Fibroblast of lung (primary cell): ENCODE results near the gene NUDCD3.

Experiments
- EZH2 ChIP-seq: IDR thresholded peaks from 2 replicates; pipeline ENCODE4 v1.5.1; 2012; ENCODE audit warnings: low read length, control low read depth, mild to moderate bottlenecking; ENCODE audit errors: missing control alignments
- TF ChIP-seq, protein P1 (sequence below), 2 donors: IDR thresholded peaks in 1 of 2; conservative IDR thresholded peaks in 1 of 2; 1 replicate in 1 of 2; 2 replicates in 1 of 2; pipeline ENCODE4 v1.5.1; 2011 to 2012; ENCODE audit warnings: low read length in 2 of 2, control low read depth in 1 of 2, inconsistent platforms in 1 of 2, low read depth in 1 of 2, mild to moderate bottlenecking in 1 of 2

DNA sequence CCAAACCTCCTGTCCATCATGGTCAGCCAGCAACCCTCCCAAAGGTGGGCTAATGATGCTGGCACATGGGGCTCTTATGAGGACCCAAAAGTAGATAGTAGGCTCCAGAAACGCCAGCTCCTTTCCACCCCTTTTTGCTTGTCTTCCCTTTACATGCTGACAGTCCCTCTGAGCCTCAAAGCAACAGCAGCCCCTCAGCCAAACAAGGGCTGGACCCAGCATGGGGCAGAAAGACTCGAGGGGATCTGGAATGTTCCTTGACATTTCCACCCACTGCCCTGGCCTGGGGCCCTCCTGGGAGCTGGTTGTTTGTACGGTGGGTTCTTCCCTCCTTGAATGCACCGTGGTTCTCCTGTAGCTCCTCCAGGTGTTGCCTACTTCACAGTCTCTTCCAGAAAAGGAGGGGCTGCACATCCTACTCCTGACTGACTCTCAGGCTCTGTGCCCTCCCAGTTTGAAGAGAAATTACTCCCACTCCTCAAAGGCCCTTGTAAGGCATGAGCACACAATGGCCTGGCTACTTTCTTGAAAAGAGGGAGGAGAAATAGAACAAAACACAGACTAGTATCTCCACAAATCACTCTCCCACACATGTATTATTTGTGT, 21.5 kb upstream of the NUDCD3 start:
- TF ChIP-seq, protein P1, sequence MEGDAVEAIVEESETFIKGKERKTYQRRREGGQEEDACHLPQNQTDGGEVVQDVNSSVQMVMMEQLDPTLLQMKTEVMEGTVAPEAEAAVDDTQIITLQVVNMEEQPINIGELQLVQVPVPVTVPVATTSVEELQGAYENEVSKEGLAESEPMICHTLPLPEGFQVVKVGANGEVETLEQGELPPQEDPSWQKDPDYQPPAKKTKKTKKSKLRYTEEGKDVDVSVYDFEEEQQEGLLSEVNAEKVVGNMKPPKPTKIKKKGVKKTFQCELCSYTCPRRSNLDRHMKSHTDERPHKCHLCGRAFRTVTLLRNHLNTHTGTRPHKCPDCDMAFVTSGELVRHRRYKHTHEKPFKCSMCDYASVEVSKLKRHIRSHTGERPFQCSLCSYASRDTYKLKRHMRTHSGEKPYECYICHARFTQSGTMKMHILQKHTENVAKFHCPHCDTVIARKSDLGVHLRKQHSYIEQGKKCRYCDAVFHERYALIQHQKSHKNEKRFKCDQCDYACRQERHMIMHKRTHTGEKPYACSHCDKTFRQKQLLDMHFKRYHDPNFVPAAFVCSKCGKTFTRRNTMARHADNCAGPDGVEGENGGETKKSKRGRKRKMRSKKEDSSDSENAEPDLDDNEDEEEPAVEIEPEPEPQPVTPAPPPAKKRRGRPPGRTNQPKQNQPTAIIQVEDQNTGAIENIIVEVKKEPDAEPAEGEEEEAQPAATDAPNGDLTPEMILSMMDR (conservative IDR thresholded peaks at IDR 0.05 in 1 of 2, IDR thresholded peaks at IDR 0.05 in 1 of 2; ENCODE audit: low read depth in 1 of 2, low read length in 2 of 2): no peak
- TF ChIP-seq EZH2: no peak
